Suprapubic skin (tissue), 4 donors: ENCODE results near the gene TMEM82.

Experiments used
- CTCF ChIP-seq, 2 donors: fragments of 200-600 bp in 1 of 2; fragments of 450-650 bp in 1 of 2; sonication (generic) in 1 of 2; IDR thresholded peaks; one replicate each; pipeline ENCODE4 v1.5.1; 2016 to 2019; ENCODE audit warnings: antibody characterized with exemption in 2 of 2, mild to moderate bottlenecking in 1 of 2, moderate library complexity in 1 of 2
- EP300 ChIP-seq: sonication (generic); formaldehyde crosslinking; IDR thresholded peaks from one replicate; pipeline ENCODE4 v1.6.1; 2017; ENCODE audit warnings: antibody characterized with exemption
- POLR2A ChIP-seq, 2 donors: fragments of 450-650 bp; IDR thresholded peaks; one replicate each; pipeline ENCODE4 v1.6.1; 2017; ENCODE audit warnings: antibody characterized with exemption in 2 of 2, mild to moderate bottlenecking in 2 of 2, moderate library complexity in 2 of 2
- POLR2AphosphoS5 ChIP-seq, 3 donors: sonication (generic); formaldehyde crosslinking; IDR thresholded peaks; one replicate each; pipeline ENCODE4 v1.6.1; 2017; ENCODE audit warnings: antibody characterized with exemption in 3 of 3

- TF ChIP-seq POLR2AphosphoS5 (IDR thresholded peaks at IDR 0.05), result no peak
- no peak for TF ChIP-seq POLR2A (IDR thresholded peaks at IDR 0.05)
- no peak for TF ChIP-seq CTCF (IDR thresholded peaks at IDR 0.05)
- no peak for TF ChIP-seq EP300
Observed at GRCh38 chr1:15761366-15762128, 19.2 kb downstream of the TMEM82 start.
